Calu3 (cell line): Measurements from ENCODE around the gene GFM2. TPM values are rescaled to one million over a fixed set of nuclear protein-coding genes. Genes with fewer than 3 reads are reported as not detected.
A peak's percentile ranks its signal among the peaks of the same experiment; 100 is the strongest.
"Not testable (repeated sequence)": the region's sequence is repeated elsewhere in the genome, so short reads cannot be mapped to it uniquely, and the experiment has no call there.

Experiments
- BruUV-seq: library from RNA; stranded (reverse); fragments of 400-500 nt; replicated peaks from 2 replicates; lab custom pipeline; 2021; lab: Mats Ljungman, UMichigan
- CTCF ChIA-PET: fragments of 300-600 bp; sonication (Branson Sonifier 250); formaldehyde crosslinking; loops from one replicate; lab custom pipeline; 2022; ENCODE audit warnings: antibody characterized with exemption; lab: Charles Lee
- DNase-seq: peaks from one replicate; pipeline ENCODE4 v3.0.0; 2022
- H3K27ac Mint-ChIP-seq: one replicate; pipeline ENCODE4 v1.8.0; 2022; ENCODE audit warnings: mixed read lengths; ENCODE audit not compliant: unreplicated experiment
- H3K27me3 Mint-ChIP-seq: one replicate; pipeline ENCODE4 v1.8.0; 2022; ENCODE audit warnings: mixed read lengths; ENCODE audit not compliant: unreplicated experiment
- H3K36me3 Mint-ChIP-seq: one replicate; pipeline ENCODE4 v1.8.0; 2022; ENCODE audit warnings: mild to moderate bottlenecking, moderate library complexity, mixed read lengths; ENCODE audit not compliant: insufficient read depth, unreplicated experiment
- H3K4me1 Mint-ChIP-seq: one replicate; pipeline ENCODE4 v1.8.0; 2022; ENCODE audit warnings: mild to moderate bottlenecking, low read depth, mixed read lengths; ENCODE audit not compliant: unreplicated experiment
- H3K4me3 Mint-ChIP-seq: one replicate; pipeline ENCODE4 v1.8.0; 2022; ENCODE audit warnings: mild to moderate bottlenecking, low read depth, moderate library complexity, mixed read lengths; ENCODE audit not compliant: unreplicated experiment
- H3K9me3 Mint-ChIP-seq: one replicate; pipeline ENCODE4 v1.8.0; 2022; ENCODE audit warnings: low read depth, mixed read lengths; ENCODE audit not compliant: unreplicated experiment
- CTCF ChIP-seq: fragments of 200-600 bp; IDR thresholded peaks from one replicate; pipeline ENCODE4 v1.8.0; 2022; ENCODE audit warnings: antibody characterized with exemption; ENCODE audit not compliant: unreplicated experiment
- intact Hi-C: fragments of 100-400 bp; cut with micrococcal nuclease; formaldehyde crosslinking; loops from one replicate; pipeline ENCODE4 v1.10.0; 2022; ENCODE audit not compliant: unreplicated experiment
- total RNA-seq: library from RNA; stranded (reverse); gene quantifications from 2 replicates; pipeline ENCODE4 v1.2.3, GENCODE V29; 2022

GFM2 gene
- total RNA-seq, 1 experiment from 2014 or later, result 51.2 TPM

GRCh38 chr5:74761241-74761640, 5.7 kb downstream of the GFM2 start:
- CTCF ChIA-PET, result no interaction called here
- no TSS peak for BruUV-seq
- Mint-ChIP-seq H3K27ac (no peak overlapping the region), H3K27me3 (no peaks in the 10 kb centered on the region), H3K4me1 (peaks cover 37% of the 10 kb centered on the region), H3K9me3 (no peaks in the 10 kb centered on the region), H3K36me3 (peaks cover 36% of the 10 kb centered on the region), H3K4me3 (no peak overlapping the region)
- no peak for DNase-seq
- intact Hi-C loops, result no loop called here
- no peak for TF ChIP-seq CTCF

GRCh38 chr5:74748742-74749141, 18.2 kb downstream of the GFM2 start:
- H3K9me3 Mint-ChIP-seq, H3K27me3 Mint-ChIP-seq, DNase-seq, BruUV-seq, H3K4me3 Mint-ChIP-seq, H3K27ac Mint-ChIP-seq, CTCF ChIA-PET, H3K4me1 Mint-ChIP-seq, intact Hi-C loops: not testable (repeated sequence)
- H3K36me3 Mint-ChIP-seq, result peaks cover 29% of the 10 kb centered on the region

- H3K9me3 Mint-ChIP-seq, result no peaks in the 10 kb centered on the region
- no peaks in the 10 kb centered on the region for H3K4me1 Mint-ChIP-seq
- no peaks in the 10 kb centered on the region for H3K27me3 Mint-ChIP-seq
- DNase-seq, result no peak
- CTCF ChIA-PET, result no interaction called here
- H3K27ac Mint-ChIP-seq, result no peak overlapping the region
- H3K36me3 Mint-ChIP-seq, result peaks cover 17% of the 10 kb centered on the region
- no peak for TF ChIP-seq CTCF
- H3K4me3 Mint-ChIP-seq, result no peak overlapping the region
- BruUV-seq, result no TSS peak
- intact Hi-C loops, result no loop called here
These were observed 28.5 kb downstream of the GFM2 start for GRCh38 chr5:74738406-74738805.

GRCh38 chr5:74736759-74737158, 30.2 kb downstream of the GFM2 start:
- CTCF ChIA-PET, result interaction anchor here (0.6 to 1.4 kb wide), 2 partner anchors 22 to 721 kb away, joined by 3 to 4 read pairs; no protein-coding TSS in a partner anchor
- Mint-ChIP-seq H3K27me3 (no peaks in the 10 kb centered on the region), H3K4me1 (no peaks in the 10 kb centered on the region), H3K9me3 (no peaks in the 10 kb centered on the region), H3K4me3 (no peak overlapping the region), H3K27ac (peak overlapping the region; percentile 31), H3K36me3 (peaks cover 31% of the 10 kb centered on the region)
- no peak for DNase-seq
- intact Hi-C loops, result no loop called here
- no TSS peak for BruUV-seq
- TF ChIP-seq CTCF, result no peak

GRCh38 chr5:74725331-74725730, 41.6 kb downstream of the GFM2 start:
- Mint-ChIP-seq H3K27ac (no peak overlapping the region), H3K27me3 (no peaks in the 10 kb centered on the region), H3K36me3 (peaks cover 24% of the 10 kb centered on the region), H3K4me1 (no peaks in the 10 kb centered on the region), H3K4me3 (no peak overlapping the region), H3K9me3 (no peaks in the 10 kb centered on the region)
- intact Hi-C loops, result no loop called here
- no peak for TF ChIP-seq CTCF
- no peak for DNase-seq
- CTCF ChIA-PET, result no interaction called here
- no TSS peak for BruUV-seq
